ENCODE results near the gene USP47.

The USP47 gene

GRCh38 chr11:11864803-11865202 lies 23.0 kb downstream of the USP47 start:
- no peak for DNase-seq (ENCODE audit: low read depth)

- no peak for DNase-seq (ENCODE audit: low read depth)
These were observed 23.7 kb downstream of the USP47 start for GRCh38 chr11:11865449-11865848.

GRCh38 chr11:11866203-11866602 lies 24.4 kb downstream of the USP47 start:
- DNase-seq (ENCODE audit: low read depth), result no peak

GRCh38 chr11:11867720-11868119 lies 25.9 kb downstream of the USP47 start:
- no peak for DNase-seq (ENCODE audit: low read depth)

GRCh38 chr11:11871991-11872401 lies 30.2 kb downstream of the USP47 start:
- no peak for DNase-seq (ENCODE audit: low read depth)

GRCh38 chr11:11876458-11876857 lies 34.7 kb downstream of the USP47 start:
- no peak for DNase-seq (ENCODE audit: low read depth)

GRCh38 chr11:11880179-11880578 lies 38.4 kb downstream of the USP47 start:
- DNase-seq (ENCODE audit: low read depth), result no peak

- no peak for DNase-seq (ENCODE audit: low read depth)
These were observed 40.8 kb downstream of the USP47 start for GRCh38 chr11:11882539-11882938.

GRCh38 chr11:11884351-11884750 lies 42.6 kb downstream of the USP47 start:
- no peak for DNase-seq (ENCODE audit: low read depth)

- no peak for DNase-seq (ENCODE audit: low read depth)
These were observed 43.2 kb downstream of the USP47 start for GRCh38 chr11:11884774-11885481.

- DNase-seq (ENCODE audit: low read depth), result no peak
These were observed 52.7 kb downstream of the USP47 start for GRCh38 chr11:11894486-11894885.

- no peak for DNase-seq (ENCODE audit: low read depth)
These were observed 53.9 kb downstream of the USP47 start for GRCh38 chr11:11895672-11896071.

GRCh38 chr11:11898648-11899047 lies 56.9 kb downstream of the USP47 start:
- no peak for DNase-seq (ENCODE audit: low read depth)

- no peak for DNase-seq (ENCODE audit: low read depth)
These were observed 57.6 kb downstream of the USP47 start for GRCh38 chr11:11899401-11899800.

- no peak for DNase-seq (ENCODE audit: low read depth)
These were observed 60.2 kb downstream of the USP47 start for GRCh38 chr11:11901929-11902328.

- DNase-seq (ENCODE audit: low read depth), result no peak
These were observed 68.0 kb downstream of the USP47 start for GRCh38 chr11:11909727-11910126.

- DNase-seq (ENCODE audit: low read depth), result no peak
These were observed 68.8 kb downstream of the USP47 start for GRCh38 chr11:11910541-11910940.

GRCh38 chr11:11913395-11913794 lies 71.6 kb downstream of the USP47 start:
- DNase-seq (ENCODE audit: low read depth), result no peak

GRCh38 chr11:11915625-11916024 lies 73.9 kb downstream of the USP47 start:
- DNase-seq (ENCODE audit: low read depth), result no peak

- no peak for DNase-seq (ENCODE audit: low read depth)
These were observed 75.2 kb downstream of the USP47 start for GRCh38 chr11:11916981-11917399.

GRCh38 chr11:11923828-11924227 lies 82.1 kb downstream of the USP47 start:
- DNase-seq (ENCODE audit: low read depth), result no peak

GRCh38 chr11:11929920-11930319 lies 88.1 kb downstream of the USP47 start:
- no peak for DNase-seq (ENCODE audit: low read depth)

- DNase-seq (ENCODE audit: low read depth), result no peak
These were observed 89.8 kb downstream of the USP47 start for GRCh38 chr11:11931461-11932055.

GRCh38 chr11:11935536-11935935 lies 93.8 kb downstream of the USP47 start:
- DNase-seq (ENCODE audit: low read depth), result no peak
